ENCODE data around the gene GBF1. TPM values are rescaled to one million over a fixed set of nuclear protein-coding genes. Genes with fewer than 3 reads are reported as not detected.

Gene GBF1
- total and polyA plus RNA-seq, 2 of the 13 experiments (the other 11 are each of a cell fraction or from before 2014, with no cell fraction given) = 17.1 to 21.9 TPM

GRCh38 chr10:102419269-102420180 lies 174.2 kb downstream of the GBF1 start (continued):
- 0 out of 2 replicates have a peak, but pooled peaks have one; percentile 60 for TF ChIP-seq ZNF142 (CRISPR knock-in tag; IDR thresholded peaks at IDR 0.05)
- no peak for TF ChIP-seq CENPBD1 (CRISPR knock-in tag; IDR thresholded peaks at IDR 0.05; ENCODE audit: borderline replicate concordance, low read depth)
- TF ChIP-seq ZNF124 (CRISPR knock-in tag; IDR thresholded peaks at IDR 0.05) = no peak
- TF ChIP-seq POLR2G (IDR thresholded peaks at IDR 0.05; ENCODE audit: low read depth, low read length) = no peak
- 0 out of 2 replicates have a peak, but pooled peaks have one; percentile 48 for TF ChIP-seq ZNF354B (CRISPR knock-in tag; IDR thresholded peaks at IDR 0.05)
- no peak for TF ChIP-seq GTF2F1 (IDR thresholded peaks at IDR 0.05; ENCODE audit: low read length)
- no peak for TF ChIP-seq MZF1 (CRISPR knock-in tag; IDR thresholded peaks at IDR 0.05; ENCODE audit: borderline replicate concordance)
- no peak for TF ChIP-seq ZNF24 (IDR thresholded peaks at IDR 0.05)
- TF ChIP-seq ZNF431 (CRISPR knock-in tag; IDR thresholded peaks at IDR 0.05; ENCODE audit: borderline replicate concordance, low read depth) = no peak
- no peak for TF ChIP-seq ZNF670 (CRISPR knock-in tag; IDR thresholded peaks at IDR 0.05; ENCODE audit: borderline replicate concordance)
- TF ChIP-seq RFX5 (IDR thresholded peaks at IDR 0.05; ENCODE audit: low read depth, low read length) = no peak
- TF ChIP-seq ZNF512B (CRISPR knock-in tag; IDR thresholded peaks at IDR 0.05; ENCODE audit: borderline replicate concordance) = no peak
- no peak for TF ChIP-seq KLF13 (CRISPR knock-in tag; IDR thresholded peaks at IDR 0.05)
- TF ChIP-seq PLRG1 (conservative IDR thresholded peaks at IDR 0.05) = no peak
- TF ChIP-seq ZBTB43 (CRISPR knock-in tag; conservative IDR thresholded peaks at IDR 0.05) = 0 out of 2 replicates have a peak, but pooled peaks have one; percentile 64
- TF ChIP-seq MXD3 (CRISPR knock-in tag; IDR thresholded peaks at IDR 0.05) = peak; percentile 60; the same call in 1 of the 2 replicates
- TF ChIP-seq U2AF2 (IDR thresholded peaks at IDR 0.05; ENCODE audit: low read depth, low read length) = no peak
- no peak for TF ChIP-seq ZNF556 (CRISPR knock-in tag; IDR thresholded peaks at IDR 0.05; ENCODE audit: borderline replicate concordance)
